CD4-positive, alpha-beta T cell treated with Interleukin-6 for 4 hours (primary cell): ENCODE results near the gene HYAL1.

ENCODE experiments used
- DNase-seq: peaks from one replicate; pipeline ENCODE4 v3.0.0-alpha.2; 2020; ENCODE audit warnings: mixed read lengths

HYAL1 gene

DNA sequence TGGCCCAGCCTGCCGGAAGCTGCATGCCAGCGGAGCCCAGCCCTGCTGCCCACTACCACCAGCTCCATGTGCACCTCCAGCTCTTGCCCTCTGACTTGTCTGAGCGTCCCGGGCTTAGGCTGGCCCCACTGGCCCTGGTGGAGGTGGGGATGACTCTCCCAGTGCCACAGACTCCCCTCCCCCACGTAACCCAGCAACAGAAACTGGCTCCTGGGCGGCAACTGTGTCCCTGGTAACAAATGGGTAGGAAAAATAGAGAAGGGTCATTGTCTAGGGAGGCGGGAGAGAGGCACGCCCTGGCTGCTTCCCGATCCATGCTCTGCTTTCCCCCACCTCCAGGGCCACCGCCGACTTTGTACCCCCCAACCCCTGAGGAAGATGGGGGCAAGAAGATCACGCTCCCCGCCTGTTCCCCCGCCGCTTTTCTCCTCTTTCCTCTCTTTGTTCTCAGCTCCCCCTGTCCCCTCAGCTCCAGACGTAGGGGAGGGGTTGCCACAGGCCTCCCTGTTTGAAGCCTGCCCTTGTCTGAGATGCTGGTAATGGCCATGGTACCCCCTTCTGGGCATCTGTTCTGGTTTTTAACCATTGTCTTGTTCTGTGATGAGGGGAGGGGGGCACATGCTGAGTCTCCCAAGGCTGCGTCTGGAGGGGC, 45.2 kb downstream of the HYAL1 start:
- no peak for DNase-seq

DNA sequence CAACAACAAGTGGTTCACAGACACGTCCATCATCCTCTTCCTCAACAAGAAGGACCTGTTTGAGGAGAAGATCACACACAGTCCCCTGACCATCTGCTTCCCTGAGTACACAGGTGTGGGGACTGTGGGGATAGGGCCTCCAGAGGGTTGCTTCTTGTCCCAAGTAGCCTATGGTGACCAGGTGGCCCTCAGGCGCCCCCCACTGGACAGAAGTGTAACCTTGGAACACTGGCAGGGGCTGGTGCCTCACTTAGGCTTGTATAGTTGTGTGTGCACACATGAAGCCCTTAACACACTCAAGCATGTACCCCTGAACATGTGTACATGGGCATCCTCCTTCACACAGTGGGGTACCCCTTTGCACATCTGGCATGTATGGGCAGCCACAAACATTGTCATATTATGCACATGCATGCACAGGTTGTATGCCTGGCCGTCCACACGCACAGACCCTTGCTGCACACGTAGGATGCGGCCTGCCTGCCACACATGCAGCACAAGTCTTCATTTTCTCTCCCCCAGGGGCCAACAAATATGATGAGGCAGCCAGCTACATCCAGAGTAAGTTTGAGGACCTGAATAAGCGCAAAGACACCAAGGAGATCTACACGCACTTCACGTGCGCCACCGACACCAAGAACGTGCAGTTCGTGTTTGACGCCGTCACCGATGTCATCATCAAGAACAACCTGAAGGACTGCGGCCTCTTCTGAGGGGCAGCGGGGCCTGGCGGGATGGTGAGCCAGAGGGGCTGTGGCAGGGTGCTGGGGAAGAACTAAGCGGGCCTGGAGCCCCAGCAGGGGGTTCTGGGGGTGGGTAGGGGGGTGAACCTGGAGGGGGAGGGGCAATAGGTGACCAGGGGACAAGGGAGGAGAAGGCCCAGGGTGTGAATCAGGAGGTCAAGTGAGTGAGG, 46.1 kb downstream of the HYAL1 start:
- peak; percentile 56 for DNase-seq

DNA sequence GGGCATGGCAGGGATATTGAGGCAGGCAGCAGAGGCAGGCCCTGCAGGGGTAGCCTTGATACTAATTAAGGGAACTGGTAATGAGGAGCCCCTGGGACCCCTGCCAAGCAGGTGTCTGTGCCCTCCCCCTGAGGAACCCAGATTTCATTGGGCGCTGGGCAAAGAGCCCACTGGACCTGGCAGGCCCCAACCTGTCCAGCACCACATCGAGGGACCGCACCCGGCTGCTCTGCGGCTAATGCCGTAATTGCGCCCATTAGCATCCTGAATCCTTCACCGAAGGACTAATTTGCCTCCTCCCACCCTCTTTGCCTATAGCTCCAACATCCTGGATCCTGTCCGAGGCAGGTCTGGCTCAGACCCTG, 48.1 kb downstream of the HYAL1 start:
- no peak for DNase-seq

DNA sequence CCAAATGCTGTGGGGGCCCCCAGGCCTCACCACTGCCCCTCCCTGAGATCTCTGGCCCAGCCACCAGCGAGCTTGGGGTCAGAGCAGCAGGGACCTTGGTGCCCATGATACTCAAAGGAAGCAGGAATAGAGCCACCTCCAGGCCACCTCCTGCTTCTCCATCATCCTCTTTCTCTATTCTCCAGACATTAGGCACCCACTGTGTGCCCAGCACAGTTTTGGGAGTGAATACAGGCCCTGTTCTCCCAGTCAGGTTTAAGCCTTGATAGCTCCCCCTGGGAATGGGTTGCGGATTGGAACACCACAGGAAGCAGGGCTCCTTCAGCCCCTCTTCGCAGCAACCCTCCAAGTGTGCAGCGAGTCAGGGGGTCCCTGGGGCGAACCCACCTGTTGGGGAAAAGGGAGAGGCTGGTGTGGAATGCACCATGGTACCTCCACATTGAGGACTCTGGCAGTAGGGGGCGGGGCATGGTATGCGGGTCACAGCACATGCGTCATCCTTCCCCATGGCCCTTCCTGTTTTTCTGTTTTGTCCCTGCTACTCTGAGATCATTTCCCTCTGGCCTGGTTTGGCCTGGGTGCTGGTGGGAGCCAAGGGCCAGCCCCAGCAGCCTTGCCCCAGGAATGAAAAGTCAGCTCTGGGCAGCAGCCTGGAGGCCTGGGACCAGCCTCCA, 48.7 kb downstream of the HYAL1 start:
- DNase-seq, result no peak

DNA sequence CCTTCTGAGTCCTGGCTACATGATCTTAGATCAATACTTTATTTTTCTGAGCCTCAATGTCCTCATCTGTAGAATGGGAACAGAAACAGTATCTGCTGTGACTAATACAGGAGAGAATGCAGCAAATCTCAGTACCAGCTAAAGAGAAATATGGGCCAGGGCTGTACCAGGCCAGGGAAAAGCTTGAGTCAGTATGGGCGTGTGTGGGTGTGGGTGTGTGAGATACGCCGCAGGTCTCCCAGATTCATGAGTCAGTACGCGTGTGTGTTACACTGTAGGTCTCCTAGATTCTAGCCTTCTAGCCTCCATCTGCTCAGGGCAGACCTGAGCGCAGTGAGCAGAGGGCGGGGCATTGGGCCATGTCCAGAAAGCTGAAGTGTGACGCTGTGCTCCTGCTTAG, 52.2 kb downstream of the HYAL1 start:
- DNase-seq, result no peak

DNA sequence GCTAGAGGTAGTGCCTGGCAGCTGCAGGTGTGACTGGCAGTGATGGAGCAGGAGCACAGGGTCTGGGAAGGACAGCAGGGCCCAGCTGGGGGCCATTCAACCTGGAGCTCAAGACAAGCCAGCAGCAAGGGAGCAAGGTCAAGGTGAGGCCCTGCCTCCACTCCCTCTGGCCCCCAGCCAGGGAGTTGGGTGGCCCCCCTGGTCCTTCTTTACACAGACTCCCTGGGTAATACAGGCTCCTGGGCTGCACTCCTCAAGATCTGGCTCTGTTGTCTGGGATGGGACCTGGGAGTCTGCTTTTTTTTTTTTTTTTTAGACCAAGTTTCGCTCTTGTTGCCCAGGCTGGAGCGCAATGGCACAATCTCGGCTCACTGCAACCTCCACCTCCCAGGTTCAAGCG, 52.9 kb downstream of the HYAL1 start:
- DNase-seq, result no peak
